ENCODE data around the gene NIPA2.

GRCh38 chr15:22815766-22816165 is 22.7 kb upstream of the NIPA2 start:
- TF ChIP-seq CTCF (conservative IDR thresholded peaks at IDR 0.05; ENCODE audit: low read depth, low read length): no peak
- no peak for TF ChIP-seq EZH2 (IDR thresholded peaks at IDR 0.05; ENCODE audit: low read length, unreplicated experiment)
- no peak for TF ChIP-seq EZH2phosphoT487 (IDR thresholded peaks at IDR 0.05; ENCODE audit: borderline replicate concordance, low read length)
